ENCODE data around the gene TXNDC5.

Gene TXNDC5

DNA sequence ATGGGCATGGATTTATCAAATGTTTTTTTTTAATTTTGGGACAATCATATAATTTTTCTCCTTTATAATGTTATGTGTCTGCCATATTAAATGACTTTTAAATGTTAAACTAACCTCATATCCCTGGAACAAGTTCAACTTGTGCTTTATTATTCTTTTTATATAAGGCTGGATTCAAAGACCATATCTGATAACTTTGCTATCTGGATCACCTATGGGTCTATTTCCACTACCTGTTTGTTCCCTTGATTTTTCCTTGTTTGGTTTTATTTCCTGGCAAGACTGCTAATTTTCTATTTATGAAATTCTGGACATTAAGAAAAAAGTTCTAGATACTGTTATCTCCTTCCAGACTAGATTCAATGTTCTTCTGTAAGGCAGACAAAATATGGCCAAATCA lies 58.8 kb downstream of the TXNDC5 start:
- no peak for DNase-seq (ENCODE audit: low spot score)

DNA sequence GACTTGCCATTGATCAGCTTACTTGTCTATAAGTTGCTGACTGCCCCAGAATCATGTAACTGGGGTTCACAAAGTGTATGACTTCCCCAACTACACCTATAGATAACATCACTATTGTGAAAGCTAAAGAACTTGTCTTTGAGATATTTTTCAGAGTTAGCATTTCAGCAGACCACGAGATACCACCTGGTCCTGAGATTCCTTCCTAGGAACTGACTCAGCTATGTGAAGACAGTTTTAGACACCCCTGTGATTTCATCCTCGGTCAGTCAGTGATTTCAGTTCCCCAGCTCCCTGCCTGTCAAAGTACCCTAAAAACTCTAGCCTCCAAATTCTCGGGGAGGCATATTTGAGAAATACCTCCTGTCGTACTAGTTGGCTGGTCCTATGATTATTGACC lies 62.4 kb downstream of the TXNDC5 start:
- DNase-seq (ENCODE audit: low spot score), result no peak

DNA sequence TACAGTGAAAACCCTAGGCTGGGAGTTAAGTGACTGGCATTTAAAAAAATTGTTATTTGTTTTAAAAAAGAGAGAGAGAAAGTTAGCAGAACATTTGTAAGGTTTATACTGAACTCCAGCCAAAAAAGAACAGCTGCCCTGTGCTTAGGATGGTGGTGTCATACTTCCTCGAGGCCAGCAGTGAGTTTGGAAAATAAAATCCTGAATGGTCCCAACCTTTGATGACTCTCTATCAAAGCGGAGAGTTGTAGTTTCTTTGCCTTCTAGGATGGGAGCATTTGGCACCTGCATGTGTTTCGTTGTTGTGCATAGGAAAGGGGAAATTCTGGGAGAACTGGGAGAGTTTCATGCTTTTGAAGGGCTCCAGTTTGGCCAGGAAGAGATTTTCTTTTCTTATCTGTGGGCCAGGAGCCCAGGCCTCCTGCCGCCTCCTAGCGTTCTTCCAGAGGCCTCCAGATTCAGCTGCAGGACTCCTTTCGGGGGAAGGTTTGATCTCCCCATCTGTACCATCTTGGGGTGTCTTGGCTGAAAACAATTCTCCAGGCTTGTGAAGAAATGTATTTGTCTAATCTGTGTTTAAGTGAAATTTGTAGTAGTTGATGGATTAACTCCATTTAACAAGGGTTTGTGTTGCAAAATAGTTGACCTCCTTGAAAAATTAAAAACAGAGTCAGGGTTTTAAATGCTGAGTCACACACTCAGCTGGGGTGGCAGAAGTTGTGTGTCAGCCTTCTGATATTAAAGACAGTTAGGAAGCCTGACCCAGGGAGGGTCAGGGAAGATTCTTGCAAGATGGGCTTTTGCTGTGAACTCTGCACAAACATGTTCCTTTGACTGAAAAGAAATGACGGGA lies 63.4 kb downstream of the TXNDC5 start:
- DNase-seq (ENCODE audit: low spot score), result no peak

DNA sequence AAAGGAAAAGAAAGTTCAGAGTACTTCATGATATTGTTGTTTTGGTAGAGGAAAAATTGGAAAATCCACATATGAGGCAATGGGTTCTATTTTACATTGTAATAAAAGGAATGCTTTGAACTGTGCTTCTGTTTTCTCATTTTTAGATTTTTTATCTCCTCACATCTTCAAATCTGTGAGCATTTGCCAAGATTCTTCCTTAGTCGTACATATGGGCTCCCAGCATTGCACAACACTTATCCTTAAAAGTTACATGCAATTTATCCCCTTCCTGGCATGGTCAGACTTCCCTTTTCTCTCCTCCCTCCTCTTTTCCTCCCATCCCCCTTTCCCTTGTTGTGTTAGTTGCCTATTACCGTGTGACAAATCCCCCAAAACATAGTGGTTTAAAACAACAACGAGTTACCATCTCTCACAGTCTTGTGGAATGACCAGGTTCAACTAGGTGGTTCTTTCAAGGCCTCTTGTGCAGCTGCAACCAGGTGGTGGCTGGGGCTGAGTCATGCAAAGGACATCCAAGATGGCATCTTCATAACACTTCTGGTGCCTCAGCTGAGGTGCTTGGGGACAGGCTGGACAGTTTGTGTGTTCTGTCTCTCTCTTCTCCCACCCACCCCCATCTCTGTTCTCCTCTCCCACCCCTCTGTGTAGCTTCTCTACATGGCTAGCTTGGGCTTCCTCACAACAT lies 68.7 kb downstream of the TXNDC5 start:
- no peak for DNase-seq (ENCODE audit: low spot score)

DNA sequence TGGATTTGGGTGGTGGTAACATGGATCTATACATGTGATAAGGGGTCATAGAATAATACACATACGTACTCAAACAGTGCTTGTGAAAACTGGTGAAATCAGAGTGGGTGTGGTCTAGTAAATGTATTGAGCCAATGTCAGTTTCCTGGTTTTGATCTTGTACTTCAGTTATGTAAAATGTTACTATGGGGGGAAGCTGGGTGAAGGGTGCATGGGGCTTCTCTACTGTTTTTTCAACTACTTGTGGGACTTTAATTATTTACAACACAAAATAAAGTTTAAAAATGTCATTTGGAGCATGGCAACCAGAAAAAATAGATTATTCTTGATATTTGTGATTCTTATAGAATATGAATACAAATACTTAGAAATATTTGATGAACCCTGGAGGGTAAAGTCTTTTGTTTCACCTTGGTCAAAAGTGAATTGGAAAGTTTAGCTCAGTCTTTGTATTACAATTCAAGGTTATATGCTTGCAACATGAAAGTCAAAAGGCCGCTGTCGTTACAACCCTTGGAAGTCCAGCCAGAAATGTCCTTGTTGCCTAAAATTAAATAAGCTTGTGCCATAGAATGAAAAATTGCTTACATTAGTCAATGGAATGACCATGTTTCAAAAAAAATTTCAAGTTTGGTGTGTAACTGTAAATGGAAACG lies 74.1 kb downstream of the TXNDC5 start:
- no peak for DNase-seq (ENCODE audit: low spot score)

DNA sequence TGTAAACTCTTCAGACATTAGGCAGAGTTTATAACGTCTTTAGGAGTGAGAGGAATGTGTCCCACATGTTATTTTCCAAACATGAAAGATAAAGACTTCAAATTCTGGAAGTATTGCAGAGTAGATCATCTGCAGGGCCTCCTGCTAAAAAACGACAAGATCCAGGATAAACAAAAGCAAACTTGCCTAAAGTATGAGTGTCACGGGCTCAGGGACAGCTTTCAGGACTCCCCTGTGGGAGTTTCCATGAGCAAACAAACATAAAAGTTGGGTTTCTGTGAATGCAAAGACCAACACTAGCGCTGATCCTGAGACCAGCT lies 76.9 kb downstream of the TXNDC5 start:
- no peak for DNase-seq (ENCODE audit: low spot score)

DNA sequence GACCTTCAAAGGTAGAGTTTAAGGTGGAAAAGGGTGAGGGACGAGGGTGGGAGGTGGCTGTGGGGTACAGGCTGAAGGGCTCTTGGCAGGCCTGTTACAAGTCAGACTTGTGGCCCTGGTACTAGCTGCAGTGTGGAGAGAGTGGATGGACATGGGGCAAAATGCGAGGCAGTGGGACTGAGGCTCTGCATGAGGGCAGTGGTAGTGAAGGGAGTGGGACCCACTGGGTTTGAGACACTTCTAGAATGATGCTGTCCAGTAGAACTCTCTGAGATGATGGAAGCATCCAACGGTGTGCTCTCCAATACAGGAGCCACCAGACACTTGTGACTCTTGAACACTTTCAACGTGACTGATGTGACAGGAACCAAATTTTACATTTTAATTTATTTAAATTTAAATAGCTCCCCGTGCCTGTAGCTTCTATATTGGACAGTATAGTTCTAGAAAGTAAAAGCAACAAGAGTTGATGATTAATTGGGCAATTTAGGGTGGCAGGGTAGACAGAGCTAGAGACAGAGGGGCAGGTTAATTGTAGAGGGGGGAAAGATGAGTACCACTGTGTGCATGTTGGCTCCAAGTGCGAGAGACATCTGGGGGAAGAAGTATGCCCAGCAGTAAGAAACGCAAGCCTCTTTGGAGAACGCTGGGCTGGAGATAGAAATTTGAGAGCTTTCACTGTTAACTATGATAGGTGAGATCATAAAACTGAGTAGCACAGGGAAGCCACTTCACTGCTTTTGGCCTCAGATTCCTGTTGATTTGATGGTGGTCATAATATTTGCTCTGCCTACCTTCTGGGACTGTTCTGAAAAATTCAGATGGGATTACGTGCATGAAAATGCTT lies 77.5 kb downstream of the TXNDC5 start:
- DNase-seq (ENCODE audit: low spot score), result no peak

Measured in hematopoietic multipotent progenitor cell treated with erythropoietin and hydrocortisone succinate and interleukin-3 and kit ligand, for 17 days (in vitro differentiated cells).